H7 (cell line): Measurements from ENCODE around the gene PCGF3. TPM values are rescaled to one million over a fixed set of nuclear protein-coding genes. Genes with fewer than 3 reads are reported as not detected.
A peak's percentile ranks its signal among the peaks of the same experiment; 100 is the strongest.
"Not testable (repeated sequence)": the region's sequence is repeated elsewhere in the genome, so short reads cannot be mapped to it uniquely, and the experiment has no call there.

Experiments
- DNase-seq: peaks from one replicate; pipeline ENCODE4 v3.0.0; 2012
- H3K27me3 ChIP-seq: 2 replicates; pipeline ENCODE4 v1.6.0; 2011; ENCODE audit warnings: mild to moderate bottlenecking, low read length; ENCODE audit not compliant: control insufficient read depth, insufficient read depth
- H3K36me3 ChIP-seq: replicated peaks from 2 replicates; pipeline ENCODE4 v1.5.1; 2011; ENCODE audit warnings: low read length; ENCODE audit not compliant: control insufficient read depth, insufficient read depth
- H3K4me3 ChIP-seq: 2 replicates; pipeline ENCODE4 v1.5.1; 2011; ENCODE audit warnings: low read depth, mild to moderate bottlenecking, control low read depth, low read length, moderate library complexity; ENCODE audit not compliant: insufficient read depth
- total RNA-seq: library from RNA; depleted of rRNA; stranded (reverse); fragments of >200 nt; shearing (Covaris generic); gene quantifications from 2 replicates; pipeline ENCODE4 v1.2.3, GENCODE V29; 2014

Gene PCGF3
- total RNA-seq, 1 experiment from 2014 or later = 53.6 TPM

GRCh38 chr4:727576-727975 is 21.9 kb downstream of the PCGF3 start:
- DNase-seq = no peak
- H3K4me3 ChIP-seq = no peak overlapping the region
- no peaks in the 10 kb centered on the region for H3K27me3 ChIP-seq
- peaks cover 3% of the 10 kb centered on the region for H3K36me3 ChIP-seq

GRCh38 chr4:729336-730315 is 24.0 kb downstream of the PCGF3 start:
- no peak overlapping the region for H3K4me3 ChIP-seq
- no peak for DNase-seq
- H3K36me3 ChIP-seq = peaks cover 15% of the 10 kb centered on the region
- H3K27me3 ChIP-seq = no peaks in the 10 kb centered on the region

GRCh38 chr4:730511-730910 is 24.9 kb downstream of the PCGF3 start:
- Histone ChIP-seq H3K36me3 (peaks cover 21% of the 10 kb centered on the region), H3K27me3 (no peaks in the 10 kb centered on the region), H3K4me3 (no peak overlapping the region)
- DNase-seq = no peak

- H3K27me3 ChIP-seq = not testable (repeated sequence)
Measured at GRCh38 chr4:730946-731904, 25.6 kb downstream of the PCGF3 start.

GRCh38 chr4:731954-732353 is 26.3 kb downstream of the PCGF3 start:
- H3K36me3 ChIP-seq = peaks cover 21% of the 10 kb centered on the region
- peak; percentile 80 for DNase-seq
- H3K4me3 ChIP-seq, H3K27me3 ChIP-seq: not testable (repeated sequence)

More at GRCh38 chr4:730946-731904, 25.6 kb downstream of the PCGF3 start:
- H3K4me3 ChIP-seq = not testable (repeated sequence)
- H3K36me3 ChIP-seq = peaks cover 21% of the 10 kb centered on the region
- peak; percentile 81 for DNase-seq

- H3K36me3 ChIP-seq = peaks cover 23% of the 10 kb centered on the region
- no peak overlapping the region for H3K4me3 ChIP-seq
- no peak for DNase-seq
- H3K27me3 ChIP-seq = no peaks in the 10 kb centered on the region
Measured at GRCh38 chr4:732486-732885, 26.9 kb downstream of the PCGF3 start.

- Histone ChIP-seq H3K36me3 (peaks cover 24% of the 10 kb centered on the region), H3K4me3 (no peak overlapping the region), H3K27me3 (no peaks in the 10 kb centered on the region)
- no peak for DNase-seq
Measured at GRCh38 chr4:732911-733630, 27.4 kb downstream of the PCGF3 start.

- no peaks in the 10 kb centered on the region for H3K27me3 ChIP-seq
- peaks cover 24% of the 10 kb centered on the region for H3K36me3 ChIP-seq
- DNase-seq = no peak
- H3K4me3 ChIP-seq = no peak overlapping the region
Measured at GRCh38 chr4:733631-733980, 28.0 kb downstream of the PCGF3 start.

GRCh38 chr4:734075-734474 is 28.4 kb downstream of the PCGF3 start:
- Histone ChIP-seq H3K27me3 (no peaks in the 10 kb centered on the region), H3K36me3 (peaks cover 24% of the 10 kb centered on the region), H3K4me3 (no peak overlapping the region)
- DNase-seq = no peak

GRCh38 chr4:734951-735350 is 29.3 kb downstream of the PCGF3 start:
- DNase-seq = no peak
- no peak overlapping the region for H3K4me3 ChIP-seq
- H3K36me3 ChIP-seq = peaks cover 25% of the 10 kb centered on the region
- no peaks in the 10 kb centered on the region for H3K27me3 ChIP-seq

GRCh38 chr4:735583-735982 is 30.0 kb downstream of the PCGF3 start:
- no peak for DNase-seq
- Histone ChIP-seq H3K27me3 (no peaks in the 10 kb centered on the region), H3K36me3 (peaks cover 25% of the 10 kb centered on the region), H3K4me3 (no peak overlapping the region)

GRCh38 chr4:736561-736960 is 30.9 kb downstream of the PCGF3 start:
- H3K27me3 ChIP-seq, H3K4me3 ChIP-seq, DNase-seq: not testable (repeated sequence)
- peaks cover 30% of the 10 kb centered on the region for H3K36me3 ChIP-seq

- Histone ChIP-seq H3K27me3 (no peaks in the 10 kb centered on the region), H3K4me3 (no peak overlapping the region), H3K36me3 (peaks cover 25% of the 10 kb centered on the region)
- no peak for DNase-seq
Measured at GRCh38 chr4:738781-739280, 33.2 kb downstream of the PCGF3 start.

GRCh38 chr4:739569-739968 is 33.9 kb downstream of the PCGF3 start:
- DNase-seq = no peak
- peaks cover 19% of the 10 kb centered on the region for H3K36me3 ChIP-seq
- H3K4me3 ChIP-seq = no peak overlapping the region
- H3K27me3 ChIP-seq = no peaks in the 10 kb centered on the region
